GM21619 (cell line): ENCODE data around the gene ANGEL1.

Experiments
- ATAC-seq: cut with Tn5 transposase; IDR thresholded peaks from one replicate; pipeline ENCODE4 v1.9.1; 2021; ENCODE audit not compliant: unreplicated experiment

The ANGEL1 gene

GRCh38 chr14:76780360-76780759, 32.3 kb downstream of the ANGEL1 start:
- no peak for ATAC-seq

- ATAC-seq: no peak
Observed at GRCh38 chr14:76780058-76780345, 32.7 kb downstream of the ANGEL1 start.

GRCh38 chr14:76779221-76780057, 33.2 kb downstream of the ANGEL1 start:
- no peak for ATAC-seq

GRCh38 chr14:76778546-76779215, 34.0 kb downstream of the ANGEL1 start:
- no peak for ATAC-seq

GRCh38 chr14:76777721-76778120, 35.0 kb downstream of the ANGEL1 start:
- no peak for ATAC-seq

- ATAC-seq: no peak
Observed at GRCh38 chr14:76776428-76777251, 36.0 kb downstream of the ANGEL1 start.

GRCh38 chr14:76775695-76776427, 36.8 kb downstream of the ANGEL1 start:
- no peak for ATAC-seq

- no peak for ATAC-seq
Observed at GRCh38 chr14:76774821-76775694, 37.6 kb downstream of the ANGEL1 start.

GRCh38 chr14:76773956-76774820, 38.5 kb downstream of the ANGEL1 start:
- no peak for ATAC-seq

- ATAC-seq: no peak
Observed at GRCh38 chr14:76773188-76773885, 39.3 kb downstream of the ANGEL1 start.

- no peak for ATAC-seq
Observed at GRCh38 chr14:76772300-76773187, 40.1 kb downstream of the ANGEL1 start.

- ATAC-seq: no peak
Observed at GRCh38 chr14:76771437-76771980, 41.2 kb downstream of the ANGEL1 start.

GRCh38 chr14:76770521-76771436, 41.9 kb downstream of the ANGEL1 start:
- no peak for ATAC-seq

GRCh38 chr14:76769636-76770292, 42.9 kb downstream of the ANGEL1 start:
- ATAC-seq: no peak

GRCh38 chr14:76768671-76769500, 43.8 kb downstream of the ANGEL1 start:
- no peak for ATAC-seq
